Activated CD8-positive, alpha-beta T cell treated with anti-CD3 and anti-CD28 coated beads for 36 hours (primary cell): ENCODE measurements around the gene ANKIB1. TPM values are rescaled to one million over a fixed set of nuclear protein-coding genes. Genes with fewer than 3 reads are reported as not detected.

Source experiments
- ATAC-seq: fragments of 200-7000 bp; cut with Tn5 transposase; one replicate; pipeline ENCODE4 v1.10.0; 2021; ENCODE audit warnings: mild to moderate bottlenecking, moderate library complexity
- CTCF ChIA-PET: fragments of 350-600 bp; sonication (Branson Sonifier 250); formaldehyde crosslinking; loops from one replicate; lab custom pipeline; 2021; ENCODE audit warnings: antibody characterized with exemption; lab: Charles Lee
- POLR2A ChIA-PET: fragments of 350-600 bp; sonication (Branson Sonifier 250); formaldehyde crosslinking; loops from one replicate; lab custom pipeline; 2021; ENCODE audit warnings: antibody characterized with exemption; lab: Charles Lee
- DNase-seq: peaks from one replicate; pipeline ENCODE4 v3.0.0-alpha.2; 2020
- H3K27ac Mint-ChIP-seq: one replicate; pipeline ENCODE4 v1.8.0; 2021; ENCODE audit warnings: mild to moderate bottlenecking, mixed read lengths
- H3K27me3 Mint-ChIP-seq: one replicate; pipeline ENCODE4 v1.8.0; 2021; ENCODE audit warnings: mixed read lengths
- H3K36me3 Mint-ChIP-seq: one replicate; pipeline ENCODE4 v1.8.0; 2021; ENCODE audit warnings: low read depth, mixed read lengths
- H3K4me1 Mint-ChIP-seq: one replicate; pipeline ENCODE4 v1.8.0; 2021; ENCODE audit warnings: low read depth, mixed read lengths
- H3K4me3 Mint-ChIP-seq: one replicate; pipeline ENCODE4 v1.8.0; 2021; ENCODE audit warnings: mild to moderate bottlenecking, moderate library complexity, mixed read lengths
- H3K9me3 Mint-ChIP-seq: one replicate; pipeline ENCODE4 v1.8.0; 2021; ENCODE audit warnings: mixed read lengths
- CTCF ChIP-seq: fragments of 200-600 bp; IDR thresholded peaks from one replicate; pipeline ENCODE4 v1.8.0; 2022; ENCODE audit warnings: antibody characterized with exemption, mild to moderate bottlenecking
- intact Hi-C: fragments of 100-400 bp; cut with micrococcal nuclease; formaldehyde crosslinking; loops from one replicate; pipeline ENCODE4 v1.10.0; 2022
- total RNA-seq, 2 experiments: library from RNA; stranded (reverse); gene quantifications; one replicate each; pipeline ENCODE4 v1.2.3, GENCODE V29; 2021

ANKIB1 gene
- total RNA-seq, 2 experiments from 2014 or later, result 32.3 to 34.1 TPM

DNA sequence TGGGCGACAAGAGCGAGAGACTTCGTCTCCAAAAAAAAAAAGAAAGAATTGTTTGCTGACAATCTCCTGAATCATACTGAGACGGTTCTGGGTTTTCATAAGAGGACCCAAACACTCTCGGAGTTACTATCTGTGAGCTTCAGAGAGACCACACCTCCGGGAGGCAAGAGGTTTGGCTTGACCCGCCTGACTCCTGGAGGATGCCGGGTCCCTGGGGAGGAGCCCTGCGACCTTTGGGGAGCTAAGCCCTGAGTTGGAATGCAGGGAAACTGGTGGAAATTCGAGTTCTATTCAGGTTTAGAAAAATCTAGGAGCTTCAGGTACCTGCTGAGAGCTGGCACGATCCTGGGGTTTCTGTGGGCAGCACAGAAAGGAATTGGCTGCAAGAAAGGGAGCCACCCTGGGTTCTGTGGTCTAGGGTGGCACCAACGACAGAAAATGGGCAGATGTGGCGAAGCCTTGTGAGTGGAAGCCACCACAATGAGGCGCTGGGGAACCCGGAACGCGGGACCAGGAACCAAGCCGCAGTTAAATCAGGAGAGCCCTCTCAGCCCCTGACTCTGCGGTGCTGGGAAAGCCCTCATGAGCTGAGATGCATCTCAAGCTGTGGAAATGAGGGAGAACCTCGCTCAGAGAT lies 179.7 kb downstream of the ANKIB1 start:
- H3K27ac Mint-ChIP-seq, result no peak overlapping the region
- no peaks in the 10 kb centered on the region for H3K36me3 Mint-ChIP-seq
- ATAC-seq (no peak), DNase-seq (no peak)
- ChIA-PET POLR2A (interaction anchor here (1.2 kb wide), 1 partner anchor 22 kb away, joined by 4 read pairs; no protein-coding TSS in a partner anchor), CTCF (interaction anchor here (1.0 to 7.7 kb wide), 4 partner anchors 11 to 36 kb away, joined by 5 to 120 read pairs (median 24); partner anchors contain the start of gene GATAD1)
- TF ChIP-seq CTCF, result no peak
- no peak overlapping the region for H3K4me3 Mint-ChIP-seq
- H3K27me3 Mint-ChIP-seq, result peaks cover 24% of the 10 kb centered on the region
- no peaks in the 10 kb centered on the region for H3K9me3 Mint-ChIP-seq
- intact Hi-C loops, result no loop called here
- H3K4me1 Mint-ChIP-seq, result peaks cover 8% of the 10 kb centered on the region

- Mint-ChIP-seq H3K36me3 (no peaks in the 10 kb centered on the region), H3K9me3 (no peaks in the 10 kb centered on the region), H3K4me1 (peaks cover 8% of the 10 kb centered on the region), H3K27ac (no peak overlapping the region), H3K4me3 (no peak overlapping the region), H3K27me3 (peaks cover 22% of the 10 kb centered on the region)
- ATAC-seq, result no peak
- ChIA-PET CTCF (interaction anchor here (7.7 kb wide), 1 partner anchor 19 kb away, joined by 120 read pairs; the partner anchor contains the start of gene GATAD1), POLR2A (no interaction called here)
- no peak for TF ChIP-seq CTCF
- intact Hi-C loops, result no loop called here
- no peak for DNase-seq
Measured at GRCh38 chr7:92427193-92427592, 181.4 kb downstream of the ANKIB1 start.

DNA sequence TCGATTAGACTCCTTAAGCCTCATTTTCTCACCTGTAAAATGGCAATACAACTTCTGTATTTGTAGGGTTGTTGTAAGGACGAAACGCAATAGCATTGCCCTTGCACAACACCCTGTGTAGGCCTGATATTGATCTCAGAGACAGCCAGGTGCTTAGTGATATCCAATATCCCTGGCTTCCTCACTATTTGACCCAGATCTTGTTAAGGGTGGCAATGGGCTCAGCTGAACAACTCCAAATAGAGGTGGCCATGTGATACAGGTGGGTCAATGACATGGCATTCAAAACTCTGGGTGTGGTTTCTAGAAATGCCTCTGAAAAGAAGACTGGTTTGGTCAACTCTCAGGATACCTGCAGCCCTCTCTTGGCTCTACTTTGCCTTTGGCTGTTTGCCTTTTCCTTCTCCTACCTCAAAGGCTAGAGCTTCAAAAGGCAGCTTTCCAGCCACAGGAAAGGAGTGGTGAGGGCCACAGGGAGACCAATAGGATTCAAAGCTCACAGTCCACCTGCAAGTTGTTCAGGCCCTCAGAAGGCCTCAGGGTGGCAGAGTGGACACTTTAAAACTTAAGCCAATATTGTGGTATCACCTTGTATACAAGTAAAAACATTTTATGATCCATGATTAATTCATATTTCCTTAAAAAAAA lies 186.6 kb downstream of the ANKIB1 start:
- no peak overlapping the region for H3K4me3 Mint-ChIP-seq
- H3K4me1 Mint-ChIP-seq, result no peaks in the 10 kb centered on the region
- H3K36me3 Mint-ChIP-seq, result no peaks in the 10 kb centered on the region
- no peaks in the 10 kb centered on the region for H3K9me3 Mint-ChIP-seq
- DNase-seq (no peak), ATAC-seq (no peak)
- H3K27ac Mint-ChIP-seq, result no peak overlapping the region
- TF ChIP-seq CTCF, result no peak
- ChIA-PET CTCF (no interaction called here), POLR2A (interaction anchor here (1.5 kb wide), 1 partner anchor 15 kb away, joined by 3 read pairs; the partner anchor contains the start of gene GATAD1)
- H3K27me3 Mint-ChIP-seq, result peaks cover 3% of the 10 kb centered on the region
- intact Hi-C loops, result no loop called here

- Mint-ChIP-seq H3K27me3 (no peaks in the 10 kb centered on the region), H3K9me3 (no peaks in the 10 kb centered on the region)
- TF ChIP-seq CTCF, result no peak
Measured at GRCh38 chr7:92433019-92433418, 187.2 kb downstream of the ANKIB1 start.

GRCh38 chr7:92435542-92435941 lies 189.8 kb downstream of the ANKIB1 start:
- CTCF ChIA-PET, result interaction anchor here (0.8 to 1.0 kb wide), 2 partner anchors 11 to 12 kb away, joined by 3 to 5 read pairs; partner anchors contain the start of gene GATAD1
- no peak for DNase-seq
- H3K27ac Mint-ChIP-seq, result no peak overlapping the region

More at GRCh38 chr7:92433019-92433418, 187.2 kb downstream of the ANKIB1 start:
- ChIA-PET POLR2A (interaction anchor here (1.5 kb wide), 1 partner anchor 15 kb away, joined by 3 read pairs; the partner anchor contains the start of gene GATAD1), CTCF (no interaction called here)
- H3K4me1 Mint-ChIP-seq, result no peaks in the 10 kb centered on the region
- H3K36me3 Mint-ChIP-seq, result no peaks in the 10 kb centered on the region
- H3K27ac Mint-ChIP-seq, result no peak overlapping the region
- no peak for DNase-seq
- intact Hi-C loops, result no loop called here
- no peak for ATAC-seq
- H3K4me3 Mint-ChIP-seq, result no peak overlapping the region

More at GRCh38 chr7:92435542-92435941, 189.8 kb downstream of the ANKIB1 start:
- ATAC-seq, result no peak
- intact Hi-C loops, result no loop called here
- TF ChIP-seq CTCF, result no peak
- peaks cover 3% of the 10 kb centered on the region for H3K4me1 Mint-ChIP-seq
- no peak overlapping the region for H3K4me3 Mint-ChIP-seq
- POLR2A ChIA-PET, result no interaction called here
- no peaks in the 10 kb centered on the region for H3K36me3 Mint-ChIP-seq
- H3K9me3 Mint-ChIP-seq, result no peaks in the 10 kb centered on the region
- H3K27me3 Mint-ChIP-seq, result no peaks in the 10 kb centered on the region
